Measurements from ENCODE around the gene PAM16. TPM values are rescaled to one million over a fixed set of nuclear protein-coding genes. Genes with fewer than 3 reads are reported as not detected.

The PAM16 gene
- polyA plus RNA-seq, 1 donor from 2014 or later, result 145 TPM

DNA sequence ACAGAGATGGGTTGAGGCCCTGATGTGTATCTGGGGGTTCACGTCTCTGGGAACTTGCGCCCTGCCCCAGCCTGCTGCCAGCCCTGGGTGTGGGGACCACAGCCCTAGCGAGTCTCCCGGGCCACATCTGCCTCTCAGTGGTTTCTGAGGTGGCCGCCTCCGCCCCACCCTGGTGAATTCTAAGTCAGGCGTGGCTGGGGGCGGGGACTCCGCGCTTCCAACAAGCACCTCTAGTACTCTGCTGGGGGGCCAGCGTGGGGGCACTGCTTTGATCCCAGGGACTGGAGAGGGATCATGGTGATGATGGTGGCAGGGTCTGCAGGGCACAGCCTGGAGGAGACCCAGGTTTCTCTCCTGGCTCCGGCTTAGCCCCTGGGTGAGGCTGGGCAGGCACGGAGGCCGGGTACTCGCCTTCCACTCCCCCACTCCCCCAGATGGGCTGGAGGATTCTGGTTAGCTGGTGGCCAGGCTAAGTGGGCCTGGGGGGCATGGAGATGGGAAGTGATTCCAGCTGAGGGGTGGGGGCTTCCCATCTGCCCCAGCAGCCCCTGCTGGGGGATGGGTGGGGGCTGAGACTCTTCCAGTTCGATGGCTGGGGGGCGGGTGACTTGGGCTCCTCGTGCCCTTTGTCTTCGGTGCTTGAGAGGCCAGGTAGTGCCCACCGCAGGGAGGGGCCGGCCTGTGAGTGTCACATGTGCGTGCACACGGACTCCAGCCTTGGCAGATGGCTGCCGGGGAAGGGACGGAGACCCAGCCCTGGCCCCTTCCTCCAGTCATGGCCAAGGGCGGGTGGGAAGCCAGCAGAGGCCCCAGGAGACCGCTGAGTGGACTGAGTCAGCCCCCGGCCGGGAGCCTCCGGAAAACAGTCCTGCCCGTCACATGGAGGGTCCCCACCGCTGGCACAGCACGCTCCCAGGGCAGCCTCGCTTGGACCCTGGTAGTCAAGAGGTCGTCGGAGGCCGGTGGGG, 31.4 kb downstream of the PAM16 start:
- no peaks in the 10 kb centered on the region for H3K36me3 ChIP-seq (ENCODE audit: insufficient read depth, low read length)
- H3F3A ChIP-seq (ENCODE audit: insufficient read depth, low read length, poor library complexity, severe bottlenecking), result no peaks in the 10 kb centered on the region
- H3K9me2 ChIP-seq (ENCODE audit: insufficient read depth, low read length), result no peaks in the 10 kb centered on the region
- H3K27ac ChIP-seq (ENCODE audit: low read length), result no peak overlapping the region
- H3K79me2 ChIP-seq (replicated peaks; ENCODE audit: insufficient read depth, low read length), result peaks cover 60% of the 10 kb centered on the region
- no peak overlapping the region for H2AFZ ChIP-seq (ENCODE audit: low read depth, low read length)
- no peak overlapping the region for H3K9ac ChIP-seq (ENCODE audit: low read length)
- no peaks in the 10 kb centered on the region for H3K9me3 ChIP-seq (ENCODE audit: low read length)
- no peaks in the 10 kb centered on the region for H4K20me1 ChIP-seq (ENCODE audit: insufficient read depth)
- H3K4me2 ChIP-seq (ENCODE audit: low read length), result no peak overlapping the region
- no peak for TF ChIP-seq SMC3 (conservative IDR thresholded peaks at IDR 0.05; ENCODE audit: poor library complexity)
- no peak for TF ChIP-seq EZH2 (IDR thresholded peaks at IDR 0.05; ENCODE audit: borderline replicate concordance, insufficient read depth, low read length, poor library complexity, severe bottlenecking)
- TF ChIP-seq POLR2AphosphoS5 (IDR thresholded peaks at IDR 0.05), result no peak
- no peak for TF ChIP-seq RAD21 (conservative IDR thresholded peaks at IDR 0.05)
- TF ChIP-seq MXI1 (conservative IDR thresholded peaks at IDR 0.05; ENCODE audit: poor library complexity, severe bottlenecking), result no peak
- TF ChIP-seq, protein P1, sequence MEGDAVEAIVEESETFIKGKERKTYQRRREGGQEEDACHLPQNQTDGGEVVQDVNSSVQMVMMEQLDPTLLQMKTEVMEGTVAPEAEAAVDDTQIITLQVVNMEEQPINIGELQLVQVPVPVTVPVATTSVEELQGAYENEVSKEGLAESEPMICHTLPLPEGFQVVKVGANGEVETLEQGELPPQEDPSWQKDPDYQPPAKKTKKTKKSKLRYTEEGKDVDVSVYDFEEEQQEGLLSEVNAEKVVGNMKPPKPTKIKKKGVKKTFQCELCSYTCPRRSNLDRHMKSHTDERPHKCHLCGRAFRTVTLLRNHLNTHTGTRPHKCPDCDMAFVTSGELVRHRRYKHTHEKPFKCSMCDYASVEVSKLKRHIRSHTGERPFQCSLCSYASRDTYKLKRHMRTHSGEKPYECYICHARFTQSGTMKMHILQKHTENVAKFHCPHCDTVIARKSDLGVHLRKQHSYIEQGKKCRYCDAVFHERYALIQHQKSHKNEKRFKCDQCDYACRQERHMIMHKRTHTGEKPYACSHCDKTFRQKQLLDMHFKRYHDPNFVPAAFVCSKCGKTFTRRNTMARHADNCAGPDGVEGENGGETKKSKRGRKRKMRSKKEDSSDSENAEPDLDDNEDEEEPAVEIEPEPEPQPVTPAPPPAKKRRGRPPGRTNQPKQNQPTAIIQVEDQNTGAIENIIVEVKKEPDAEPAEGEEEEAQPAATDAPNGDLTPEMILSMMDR (IDR thresholded peaks at IDR 0.05; ENCODE audit: poor library complexity, severe bottlenecking), result no peak
- no peak for TF ChIP-seq EP300 (conservative IDR thresholded peaks at IDR 0.05; ENCODE audit: poor library complexity, severe bottlenecking)
- TF ChIP-seq, protein P2, sequence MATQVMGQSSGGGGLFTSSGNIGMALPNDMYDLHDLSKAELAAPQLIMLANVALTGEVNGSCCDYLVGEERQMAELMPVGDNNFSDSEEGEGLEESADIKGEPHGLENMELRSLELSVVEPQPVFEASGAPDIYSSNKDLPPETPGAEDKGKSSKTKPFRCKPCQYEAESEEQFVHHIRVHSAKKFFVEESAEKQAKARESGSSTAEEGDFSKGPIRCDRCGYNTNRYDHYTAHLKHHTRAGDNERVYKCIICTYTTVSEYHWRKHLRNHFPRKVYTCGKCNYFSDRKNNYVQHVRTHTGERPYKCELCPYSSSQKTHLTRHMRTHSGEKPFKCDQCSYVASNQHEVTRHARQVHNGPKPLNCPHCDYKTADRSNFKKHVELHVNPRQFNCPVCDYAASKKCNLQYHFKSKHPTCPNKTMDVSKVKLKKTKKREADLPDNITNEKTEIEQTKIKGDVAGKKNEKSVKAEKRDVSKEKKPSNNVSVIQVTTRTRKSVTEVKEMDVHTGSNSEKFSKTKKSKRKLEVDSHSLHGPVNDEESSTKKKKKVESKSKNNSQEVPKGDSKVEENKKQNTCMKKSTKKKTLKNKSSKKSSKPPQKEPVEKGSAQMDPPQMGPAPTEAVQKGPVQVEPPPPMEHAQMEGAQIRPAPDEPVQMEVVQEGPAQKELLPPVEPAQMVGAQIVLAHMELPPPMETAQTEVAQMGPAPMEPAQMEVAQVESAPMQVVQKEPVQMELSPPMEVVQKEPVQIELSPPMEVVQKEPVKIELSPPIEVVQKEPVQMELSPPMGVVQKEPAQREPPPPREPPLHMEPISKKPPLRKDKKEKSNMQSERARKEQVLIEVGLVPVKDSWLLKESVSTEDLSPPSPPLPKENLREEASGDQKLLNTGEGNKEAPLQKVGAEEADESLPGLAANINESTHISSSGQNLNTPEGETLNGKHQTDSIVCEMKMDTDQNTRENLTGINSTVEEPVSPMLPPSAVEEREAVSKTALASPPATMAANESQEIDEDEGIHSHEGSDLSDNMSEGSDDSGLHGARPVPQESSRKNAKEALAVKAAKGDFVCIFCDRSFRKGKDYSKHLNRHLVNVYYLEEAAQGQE (IDR thresholded peaks at IDR 0.05; ENCODE audit: borderline replicate concordance), result no peak
- no peak for TF ChIP-seq TAF1 (IDR thresholded peaks at IDR 0.05; ENCODE audit: low read depth)
- no peaks in the 10 kb centered on the region for H3K27me3 ChIP-seq (ENCODE audit: insufficient read depth, low read depth, low read length)
- H3K4me3 ChIP-seq (ENCODE audit: low read length), result no peak overlapping the region

DNA sequence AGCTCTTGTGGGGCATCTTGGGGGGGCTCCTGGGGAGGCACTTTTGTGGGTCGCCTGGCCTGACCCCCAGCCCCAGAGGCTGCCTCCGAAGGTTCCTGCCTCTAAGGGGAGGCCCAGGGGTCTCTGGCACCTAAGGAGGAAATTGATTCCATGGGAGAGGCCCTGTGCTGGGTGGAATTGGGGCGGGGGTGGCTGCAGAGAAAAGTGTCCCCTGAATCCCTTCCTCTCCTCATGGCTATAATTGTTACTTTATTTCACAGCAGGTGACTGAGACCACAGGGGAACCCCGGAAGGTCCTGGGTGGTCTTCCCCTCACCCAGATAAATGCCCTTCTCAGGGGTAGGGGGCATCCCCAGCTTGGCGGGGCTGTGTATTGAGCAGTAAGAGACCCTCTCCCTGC, 32.2 kb downstream of the PAM16 start:
- TF ChIP-seq POLR2AphosphoS5 (IDR thresholded peaks at IDR 0.05) (no peak), SMC3 (conservative IDR thresholded peaks at IDR 0.05; ENCODE audit: poor library complexity) (no peak), EP300 (conservative IDR thresholded peaks at IDR 0.05; ENCODE audit: poor library complexity, severe bottlenecking) (no peak), TAF1 (IDR thresholded peaks at IDR 0.05; ENCODE audit: low read depth) (no peak), EZH2 (IDR thresholded peaks at IDR 0.05; ENCODE audit: borderline replicate concordance, insufficient read depth, low read length, poor library complexity, severe bottlenecking) (no peak), RAD21 (conservative IDR thresholded peaks at IDR 0.05) (no peak), MXI1 (conservative IDR thresholded peaks at IDR 0.05; ENCODE audit: poor library complexity, severe bottlenecking) (no peak)
- TF ChIP-seq, protein P1 (IDR thresholded peaks at IDR 0.05; ENCODE audit: poor library complexity, severe bottlenecking), result no peak
- TF ChIP-seq, protein P2 (IDR thresholded peaks at IDR 0.05; ENCODE audit: borderline replicate concordance), result no peak
- no peaks in the 10 kb centered on the region for H3K36me3 ChIP-seq (ENCODE audit: insufficient read depth, low read length)
- no peak overlapping the region for H3K27ac ChIP-seq (ENCODE audit: low read length)
- no peak overlapping the region for H3K4me2 ChIP-seq (ENCODE audit: low read length)
- no peaks in the 10 kb centered on the region for H3K9me3 ChIP-seq (ENCODE audit: low read length)
- H3K9ac ChIP-seq (ENCODE audit: low read length), result no peak overlapping the region
- peaks cover 53% of the 10 kb centered on the region for H3K79me2 ChIP-seq (replicated peaks; ENCODE audit: insufficient read depth, low read length)
- no peak overlapping the region for H2AFZ ChIP-seq (ENCODE audit: low read depth, low read length)
- no peaks in the 10 kb centered on the region for H3F3A ChIP-seq (ENCODE audit: insufficient read depth, low read length, poor library complexity, severe bottlenecking)
- H3K9me2 ChIP-seq (ENCODE audit: insufficient read depth, low read length), result no peaks in the 10 kb centered on the region
- no peaks in the 10 kb centered on the region for H3K27me3 ChIP-seq (ENCODE audit: insufficient read depth, low read depth, low read length)
- H4K20me1 ChIP-seq (ENCODE audit: insufficient read depth), result no peaks in the 10 kb centered on the region
- H3K4me3 ChIP-seq (ENCODE audit: low read length), result peak overlapping the region; percentile 96
